ENCODE measurements around the gene ATP6V1G2.

Gene ATP6V1G2

DNA sequence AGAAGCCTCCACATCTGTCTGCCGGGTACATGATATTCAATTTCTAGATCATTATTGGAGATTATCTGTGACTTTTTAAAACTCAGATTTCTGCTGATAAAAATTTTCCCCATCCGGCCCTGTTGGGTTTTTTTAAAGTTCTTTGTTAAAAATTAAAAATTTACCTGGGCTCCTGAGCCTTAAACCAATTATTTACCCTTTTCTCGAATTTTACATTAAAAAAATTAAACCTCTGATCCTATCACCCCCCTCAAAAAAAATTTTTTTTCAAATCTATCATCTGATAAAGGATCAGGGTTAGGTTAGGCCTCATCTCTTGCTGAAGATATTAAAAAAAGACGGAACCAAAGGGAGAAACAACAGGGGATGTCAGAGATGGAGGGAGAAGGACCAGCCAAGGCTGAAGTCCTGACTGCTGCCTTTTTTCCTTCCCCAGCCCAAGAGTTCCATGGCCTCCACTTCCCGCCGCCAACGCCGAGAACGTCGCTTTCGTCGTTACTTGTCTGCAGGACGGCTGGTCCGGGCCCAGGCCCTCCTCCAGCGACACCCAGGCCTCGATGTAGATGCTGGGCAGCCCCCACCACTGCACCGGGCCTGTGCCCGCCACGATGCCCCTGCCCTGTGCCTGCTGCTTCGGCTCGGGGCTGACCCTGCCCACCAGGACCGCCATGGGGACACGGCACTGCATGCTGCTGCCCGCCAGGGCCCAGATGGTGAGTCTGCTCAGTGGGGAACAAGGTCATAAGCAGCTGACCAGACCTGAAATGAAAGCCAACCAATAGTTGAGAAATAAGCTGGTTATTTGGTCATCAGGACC lies 1.5 kb upstream of the ATP6V1G2 start:
- TF ChIP-seq, protein P1, sequence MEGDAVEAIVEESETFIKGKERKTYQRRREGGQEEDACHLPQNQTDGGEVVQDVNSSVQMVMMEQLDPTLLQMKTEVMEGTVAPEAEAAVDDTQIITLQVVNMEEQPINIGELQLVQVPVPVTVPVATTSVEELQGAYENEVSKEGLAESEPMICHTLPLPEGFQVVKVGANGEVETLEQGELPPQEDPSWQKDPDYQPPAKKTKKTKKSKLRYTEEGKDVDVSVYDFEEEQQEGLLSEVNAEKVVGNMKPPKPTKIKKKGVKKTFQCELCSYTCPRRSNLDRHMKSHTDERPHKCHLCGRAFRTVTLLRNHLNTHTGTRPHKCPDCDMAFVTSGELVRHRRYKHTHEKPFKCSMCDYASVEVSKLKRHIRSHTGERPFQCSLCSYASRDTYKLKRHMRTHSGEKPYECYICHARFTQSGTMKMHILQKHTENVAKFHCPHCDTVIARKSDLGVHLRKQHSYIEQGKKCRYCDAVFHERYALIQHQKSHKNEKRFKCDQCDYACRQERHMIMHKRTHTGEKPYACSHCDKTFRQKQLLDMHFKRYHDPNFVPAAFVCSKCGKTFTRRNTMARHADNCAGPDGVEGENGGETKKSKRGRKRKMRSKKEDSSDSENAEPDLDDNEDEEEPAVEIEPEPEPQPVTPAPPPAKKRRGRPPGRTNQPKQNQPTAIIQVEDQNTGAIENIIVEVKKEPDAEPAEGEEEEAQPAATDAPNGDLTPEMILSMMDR (IDR thresholded peaks at IDR 0.05): no peak

DNA sequence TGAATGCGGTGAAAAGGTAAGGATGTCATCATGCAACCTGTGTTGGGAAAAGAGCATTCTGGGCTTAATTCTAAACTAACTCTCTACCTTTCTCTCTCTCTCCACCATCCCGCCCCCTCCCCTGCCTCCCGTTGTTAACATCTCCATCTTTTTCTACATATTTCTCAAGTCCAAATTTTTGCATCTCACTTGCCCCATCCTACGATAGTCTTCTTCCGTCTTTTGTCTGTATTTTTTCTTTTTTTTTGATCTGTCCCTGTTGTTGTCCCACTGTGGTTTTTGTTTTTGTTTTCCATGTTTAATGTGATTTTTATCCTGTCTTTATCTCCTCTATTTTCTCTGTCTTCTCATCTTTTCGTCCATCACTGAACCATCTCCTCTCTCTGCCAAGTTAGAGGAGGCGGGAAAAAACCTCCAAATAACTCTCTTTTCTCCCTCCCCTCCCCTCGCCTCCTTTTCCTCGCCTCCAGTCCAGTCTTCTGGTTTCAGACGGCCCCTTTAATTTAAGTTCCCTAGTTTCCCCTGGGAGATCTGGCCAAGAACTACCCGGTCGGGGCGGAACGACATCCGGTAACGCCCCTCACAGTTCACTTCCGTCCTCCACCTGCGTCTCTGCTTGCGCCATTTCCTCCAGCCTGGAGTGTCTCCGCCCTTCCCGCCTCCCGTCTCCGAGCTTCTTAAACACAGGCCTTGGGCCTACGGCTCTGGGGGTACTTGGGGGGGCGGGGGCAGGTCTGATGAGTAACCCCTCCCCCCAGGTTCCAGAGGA lies 734 bp upstream of the ATP6V1G2 start, which contains the start of gene NFKBIL1:
Gene NFKBIL1 (plus strand): TSS at position 651 of the 769 bp plus-strand sequence. CDS start 87 bp downstream, at position 738.
- TF ChIP-seq, protein P1 (IDR thresholded peaks at IDR 0.05): no peak

GRCh38 chr6:31545291-31545690 lies 1.1 kb downstream of the ATP6V1G2 start:
- TF ChIP-seq, protein P1 (IDR thresholded peaks at IDR 0.05): no peak

- TF ChIP-seq, protein P1 (IDR thresholded peaks at IDR 0.05): no peak
Observed at GRCh38 chr6:31544676-31545075, 1.7 kb downstream of the ATP6V1G2 start.

DNA sequence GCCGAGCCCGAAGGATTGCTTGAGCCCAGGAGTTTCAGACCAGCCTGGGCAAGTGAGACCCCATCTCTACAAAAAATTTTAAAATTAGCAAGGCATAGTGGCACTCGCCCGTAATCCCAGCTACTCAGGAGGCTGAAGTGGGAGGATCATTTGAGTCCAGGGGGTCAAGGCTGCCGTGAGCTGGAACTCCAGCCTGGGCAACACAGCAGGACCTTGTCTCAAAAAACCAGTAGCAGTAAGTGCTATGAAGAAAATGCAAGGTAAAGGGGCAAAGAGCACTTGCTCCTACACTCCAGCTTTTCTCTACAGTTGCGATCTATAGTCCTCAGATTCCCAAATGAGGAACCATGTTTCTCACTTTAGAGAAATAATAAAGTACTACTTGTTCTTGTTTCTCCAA lies 2.8 kb downstream of the ATP6V1G2 start:
- TF ChIP-seq, protein P1 (IDR thresholded peaks at IDR 0.05): no peak

DNA sequence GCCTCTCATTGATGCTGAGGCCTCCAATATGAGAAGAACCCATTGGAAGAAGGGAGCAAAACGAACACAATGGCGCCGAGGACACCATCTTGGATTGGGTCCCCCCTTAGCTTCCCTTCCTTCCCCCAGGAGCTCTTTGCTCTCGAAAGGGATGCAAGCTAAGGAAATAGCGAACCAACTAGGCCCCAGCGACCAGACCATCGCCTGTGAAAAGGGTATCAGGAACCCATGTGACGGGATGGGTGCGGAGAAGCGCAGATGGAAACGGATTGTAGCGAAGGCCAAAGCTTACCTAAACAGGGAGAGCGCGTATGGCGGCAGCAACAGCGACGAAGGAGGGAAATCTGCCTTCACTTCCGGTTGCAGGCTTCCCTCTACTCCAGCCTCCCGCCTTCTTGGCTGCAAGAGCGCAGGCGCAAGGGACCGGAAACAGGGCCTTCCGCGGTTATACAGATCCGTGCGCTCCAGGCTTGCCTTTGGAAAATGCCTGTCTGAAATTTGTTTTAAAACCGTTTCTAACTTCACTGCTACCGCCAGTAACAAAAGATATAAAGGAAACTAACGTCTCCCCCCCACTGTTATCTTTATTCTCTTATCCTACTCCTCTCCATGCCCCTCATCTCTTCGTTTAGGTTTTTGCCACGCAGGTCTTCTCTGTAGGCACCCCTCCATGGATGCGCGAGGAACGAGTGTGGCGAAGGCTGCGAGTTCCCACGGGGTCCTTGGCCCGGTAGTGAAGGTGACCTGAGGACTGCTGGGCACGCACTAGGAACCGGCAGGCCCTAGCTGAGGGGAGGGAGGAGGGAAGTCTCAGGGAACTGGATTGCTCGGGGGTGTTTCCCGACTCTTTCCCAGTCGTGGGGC lies 4.5 kb downstream of the ATP6V1G2 start, which contains the start of gene DDX39B:
Gene DDX39B (minus strand): TSS at position 346 of the 864 bp plus-strand sequence. CDS start 1,471 bp downstream, outside the sequence.
- TF ChIP-seq, protein P1 (IDR thresholded peaks at IDR 0.05): no peak
